ENCODE measurements around the gene RNF181. TPM values are rescaled to one million over a fixed set of nuclear protein-coding genes. Genes with fewer than 3 reads are reported as not detected.

RNF181 gene
- total RNA-seq, 1 experiment from 2014 or later: 77.5 TPM

GRCh38 chr2:85605406-85606115, 10.0 kb downstream of the RNF181 start:
- Histone ChIP-seq H3K9me3 (ENCODE audit: control insufficient read depth in 1 of 2, insufficient read depth in 1 of 2, low read depth in 1 of 2, low read length in 2 of 2) (no peaks in the 10 kb centered on the region), H3K4me2 (ENCODE audit: low read length) (no peak overlapping the region), H3K36me3 (ENCODE audit: control insufficient read depth in 1 of 2, insufficient read depth in 2 of 2, low read length in 2 of 2) (peaks cover 6 to 16% of the 10 kb centered on the region in 2 experiments), H4K20me1 (ENCODE audit: insufficient read depth) (no peaks in the 10 kb centered on the region), H3K9ac (ENCODE audit: low read length) (no peak overlapping the region), H3K79me2 (ENCODE audit: insufficient read depth, low read length) (peaks cover 5% of the 10 kb centered on the region; the same call in 1 of the 2 replicates), H2AFZ (ENCODE audit: low read depth, low read length, poor library complexity, severe bottlenecking) (no peak overlapping the region), H3K27me3 (ENCODE audit: insufficient read depth, low read length) (no peaks in the 10 kb centered on the region), H3K27ac (ENCODE audit: low read depth, low read length) (no peak overlapping the region), H3K4me1 (ENCODE audit: control insufficient read depth in 1 of 2, insufficient read depth in 2 of 2, low read length in 2 of 2) (peaks cover 14 to 23% of the 10 kb centered on the region in 2 experiments), H3K4me3 (replicated peaks in 1 of 2; ENCODE audit: low read depth in 1 of 2, low read length in 2 of 2) (no peak overlapping the region), H3K9me2 (ENCODE audit: insufficient read depth) (no peaks in the 10 kb centered on the region)
- RAD21 ChIA-PET (ENCODE audit: low non-redundant PET in 1 of 2, low total read pairs in 2 of 2, uncharacterized antibody in 2 of 2, unreplicated experiment in 2 of 2): no interaction called here
- TF ChIP-seq CBX3 (IDR thresholded peaks at IDR 0.05; ENCODE audit: low read depth) (no peak), FOSL1 (IDR thresholded peaks at IDR 0.05; ENCODE audit: low read depth) (no peak), SP1 (IDR thresholded peaks at IDR 0.05; ENCODE audit: low read depth) (no peak), REST (IDR thresholded peaks at IDR 0.05; ENCODE audit: low read depth) (no peak), CEBPB (IDR thresholded peaks at IDR 0.05; ENCODE audit: low read depth) (no peak)
- no TSS peak for BruUV-seq (replicated peaks)
- ATAC-seq: no peak
- intact Hi-C loops (cut with micrococcal nuclease): no loop called here
- CTCF ChIA-PET: no interaction called here
- no peak for DNase-seq (ENCODE audit: low read depth, low spot score)
- POLR2A ChIA-PET: interaction anchor here (0.5 to 1.8 kb wide), 4 partner anchors 10 to 27 kb away, joined by 3 to 7 read pairs (median 4); partner anchors contain the start of genes RNF181 and USP39

- Histone ChIP-seq H3K9me2 (ENCODE audit: insufficient read depth) (no peaks in the 10 kb centered on the region), H4K20me1 (ENCODE audit: insufficient read depth) (no peaks in the 10 kb centered on the region), H3K9ac (ENCODE audit: low read length) (no peak overlapping the region), H3K9me3 (ENCODE audit: control insufficient read depth in 1 of 2, insufficient read depth in 1 of 2, low read depth in 1 of 2, low read length in 2 of 2) (no peaks in the 10 kb centered on the region), H3K36me3 (ENCODE audit: control insufficient read depth in 1 of 2, insufficient read depth in 2 of 2, low read length in 2 of 2) (peaks cover 6 to 16% of the 10 kb centered on the region in 2 experiments), H3K4me3 (replicated peaks in 1 of 2; ENCODE audit: low read depth in 1 of 2, low read length in 2 of 2) (no peak overlapping the region), H3K27me3 (ENCODE audit: insufficient read depth, low read length) (no peaks in the 10 kb centered on the region), H2AFZ (ENCODE audit: low read depth, low read length, poor library complexity, severe bottlenecking) (no peak overlapping the region), H3K4me1 (ENCODE audit: control insufficient read depth in 1 of 2, insufficient read depth in 2 of 2, low read length in 2 of 2) (peaks cover 14 to 26% of the 10 kb centered on the region in 2 experiments), H3K4me2 (ENCODE audit: low read length) (no peak overlapping the region), H3K27ac (ENCODE audit: low read depth, low read length) (no peak overlapping the region), H3K79me2 (ENCODE audit: insufficient read depth, low read length) (peaks cover 7% of the 10 kb centered on the region)
- RAD21 ChIA-PET (ENCODE audit: low non-redundant PET in 1 of 2, low total read pairs in 2 of 2, uncharacterized antibody in 2 of 2, unreplicated experiment in 2 of 2): no interaction called here
- intact Hi-C loops (cut with micrococcal nuclease): no loop called here
- no peak for DNase-seq (ENCODE audit: low read depth, low spot score)
- ATAC-seq: no peak
- CTCF ChIA-PET: no interaction called here
- TF ChIP-seq SIN3A (IDR thresholded peaks at IDR 0.05; ENCODE audit: low read depth): no peak
- POLR2A ChIA-PET: interaction anchor here (1.8 kb wide), 1 partner anchor 11 kb away, joined by 7 read pairs; the partner anchor contains the start of gene RNF181
- no TSS peak for BruUV-seq (replicated peaks)
Observed at GRCh38 chr2:85606116-85606455, 10.5 kb downstream of the RNF181 start.
